HG03175 (cell line): ENCODE results near the gene NUMA1.

Source experiments
- ATAC-seq: cut with Tn5 transposase; IDR thresholded peaks from one replicate; pipeline ENCODE4 v1.9.1; 2021; ENCODE audit warnings: mild to moderate bottlenecking, moderate library complexity; ENCODE audit not compliant: unreplicated experiment

Gene NUMA1

DNA sequence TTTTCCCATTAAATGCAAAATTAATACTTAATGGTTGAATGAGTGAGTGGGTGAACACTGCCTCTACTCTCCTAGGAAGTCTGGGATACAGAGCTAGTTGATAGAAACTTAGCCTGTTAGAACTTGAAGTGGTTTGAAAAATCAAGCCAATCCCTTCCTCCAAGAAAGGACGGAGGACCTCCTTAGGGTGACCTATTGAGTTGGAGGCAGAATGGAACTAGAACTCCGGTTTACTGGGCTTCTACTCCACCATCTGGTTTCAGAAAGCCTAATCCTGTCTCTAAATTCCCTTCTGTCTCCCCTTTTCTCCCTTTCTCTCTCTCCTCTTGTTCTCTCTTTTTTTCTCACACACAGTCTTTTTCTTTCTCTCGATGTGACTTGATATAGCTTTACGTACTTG lies 101.2 kb downstream of the NUMA1 start:
- ATAC-seq, result no peak

DNA sequence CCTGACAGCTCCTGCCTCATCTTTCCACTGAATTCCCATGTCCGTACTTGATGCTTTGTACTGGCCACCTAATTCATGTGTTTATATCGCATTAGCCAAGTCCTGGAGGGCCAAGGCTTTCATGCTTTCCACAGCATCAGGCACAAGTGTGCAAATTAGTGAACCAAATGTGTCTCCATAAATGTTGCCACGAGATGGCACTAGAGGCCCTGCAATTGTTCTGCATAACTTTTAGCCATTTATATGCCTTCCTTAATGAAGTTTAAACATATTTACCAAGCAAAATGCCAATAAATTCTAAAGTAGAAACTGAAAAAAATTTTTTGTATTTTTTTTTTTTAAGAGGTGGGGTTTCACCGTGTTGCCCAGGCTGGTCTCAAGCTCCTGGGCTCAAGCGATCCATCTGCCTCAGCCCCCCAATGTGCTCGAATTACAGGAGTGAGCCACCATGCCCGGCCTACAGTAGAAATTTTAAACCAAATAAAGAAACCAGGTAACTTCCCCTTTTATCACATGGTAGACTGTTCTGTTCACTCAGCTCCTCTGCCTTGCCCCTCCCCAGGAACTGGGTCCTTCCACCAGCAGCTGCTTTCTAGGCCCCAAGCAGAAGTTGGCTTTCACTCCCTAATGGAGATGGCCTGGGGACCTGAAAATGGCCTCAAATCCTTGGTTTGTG lies 102.5 kb downstream of the NUMA1 start:
- peak; percentile 55 for ATAC-seq

DNA sequence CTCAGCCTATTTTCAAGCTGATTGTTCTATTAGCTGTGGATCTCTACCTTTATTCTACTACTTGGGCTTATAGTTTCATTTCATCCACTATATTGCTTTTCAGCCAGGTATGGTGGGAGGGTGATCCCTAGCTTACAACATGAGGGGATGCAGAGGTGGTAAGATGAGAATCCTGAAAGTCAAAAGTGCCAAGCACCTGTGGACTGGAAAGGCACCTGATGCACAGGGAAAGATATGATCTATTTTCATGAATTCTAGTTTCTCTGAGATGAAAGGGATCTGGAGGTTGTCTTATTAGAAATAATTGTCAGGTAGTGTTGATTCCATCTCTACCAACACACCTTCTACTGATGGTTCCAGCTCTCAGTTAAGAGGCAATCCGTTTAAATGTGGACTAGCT lies 103.3 kb downstream of the NUMA1 start:
- no peak for ATAC-seq

DNA sequence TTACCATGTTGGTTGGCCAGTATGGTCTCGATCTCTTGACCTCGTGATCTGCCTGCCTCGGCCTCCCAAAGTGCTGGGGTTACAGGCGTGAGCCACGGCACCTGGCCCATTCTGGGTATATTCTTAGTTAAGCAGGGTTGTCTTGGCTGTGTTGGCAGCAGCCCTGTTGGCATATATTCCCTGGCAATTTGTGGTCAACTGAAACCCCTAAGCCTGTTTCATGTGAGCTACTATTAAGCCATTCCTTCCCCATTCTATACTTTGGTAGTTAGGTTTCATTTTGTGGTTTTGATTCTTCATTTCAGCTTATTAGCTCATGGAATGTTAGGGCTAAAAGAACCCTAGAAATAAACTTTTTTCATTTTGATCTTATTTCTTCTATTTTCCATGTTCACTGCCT lies 103.8 kb downstream of the NUMA1 start:
- ATAC-seq, result no peak

DNA sequence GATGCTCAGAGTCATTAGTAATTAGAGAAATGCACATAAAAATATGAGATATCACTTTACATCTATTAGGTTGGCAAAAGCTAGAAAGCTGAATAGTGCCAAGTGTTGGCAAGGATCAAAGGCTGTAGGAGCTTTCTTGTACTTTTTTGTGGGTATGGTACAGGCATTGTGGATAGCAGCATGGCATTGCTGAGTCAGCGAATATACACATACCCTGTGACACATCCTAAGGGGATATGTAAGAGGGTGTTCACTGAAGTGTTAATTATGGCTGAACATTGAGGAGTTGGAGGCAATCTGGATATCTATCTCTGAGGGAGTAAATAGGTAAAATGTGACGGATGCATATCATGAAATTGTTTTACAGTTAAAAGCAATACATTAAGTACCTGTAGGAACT lies 108.7 kb downstream of the NUMA1 start:
- ATAC-seq, result no peak

DNA sequence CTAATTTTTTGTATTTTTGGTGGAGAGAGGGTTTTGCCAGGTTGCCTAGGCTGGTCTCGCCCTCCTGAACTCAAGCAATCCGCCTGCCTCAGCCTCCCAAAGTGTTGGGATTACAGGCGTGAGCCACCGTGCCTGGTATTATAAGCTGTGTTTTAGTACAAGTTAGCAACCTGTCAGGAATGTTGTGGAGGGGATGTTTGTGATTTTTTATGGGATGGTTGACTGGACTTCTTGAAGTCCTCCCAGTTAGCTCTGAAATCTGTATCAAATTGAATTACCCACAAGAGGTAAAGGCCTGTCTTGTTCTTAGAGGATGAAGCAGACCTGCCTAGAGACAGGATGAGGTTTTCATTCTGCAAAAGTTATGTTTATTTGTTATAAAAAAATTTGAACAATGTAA lies 115.7 kb downstream of the NUMA1 start:
- no peak for ATAC-seq

DNA sequence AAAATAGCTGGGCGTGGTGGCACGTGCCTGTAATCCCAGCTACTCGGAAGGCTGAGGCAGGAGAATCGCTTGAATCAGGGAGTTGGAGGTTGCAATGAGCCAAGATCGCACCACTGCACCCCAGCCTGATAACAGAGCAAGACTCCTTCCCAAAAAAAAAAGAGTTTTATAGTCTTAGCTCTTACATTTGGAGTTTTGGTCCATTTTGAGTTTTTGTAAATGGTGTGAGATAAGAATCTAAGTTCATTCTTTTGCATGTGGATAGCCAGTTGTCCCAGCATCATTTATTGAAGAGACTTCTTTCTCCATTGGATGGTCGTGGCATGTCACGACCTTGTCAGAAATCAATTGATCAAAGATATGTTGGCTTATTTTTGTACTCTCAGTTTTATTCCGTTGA lies 116.9 kb downstream of the NUMA1 start:
- no peak for ATAC-seq

DNA sequence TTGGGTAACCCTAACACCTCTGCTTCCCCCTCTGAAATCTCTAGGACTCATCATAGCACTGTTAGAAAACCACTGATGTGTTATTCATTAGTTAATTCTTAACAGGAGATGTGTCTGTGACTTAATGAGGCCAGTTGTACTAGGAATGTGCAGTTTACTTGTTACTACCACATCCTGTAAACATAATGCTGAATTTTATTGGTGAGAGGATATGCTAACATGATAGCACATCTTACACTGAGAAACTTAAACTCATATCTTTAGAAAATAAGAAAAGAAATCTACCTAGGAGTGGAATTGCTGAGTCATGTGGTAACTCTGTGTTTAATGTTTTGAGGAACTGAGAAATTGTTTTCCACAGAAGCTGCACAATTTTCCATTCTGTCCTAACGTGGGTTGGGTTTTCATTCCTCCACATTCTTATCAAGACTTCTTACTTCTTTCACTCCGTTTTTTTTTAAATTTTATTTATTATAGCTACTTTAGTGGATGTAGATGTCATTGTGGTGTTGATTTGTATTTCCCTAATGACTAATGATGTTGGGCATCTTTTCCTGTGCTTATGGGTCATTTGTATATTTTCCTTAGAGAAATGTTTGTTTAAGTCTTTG lies 117.8 kb downstream of the NUMA1 start:
- peak; percentile 84 for ATAC-seq

DNA sequence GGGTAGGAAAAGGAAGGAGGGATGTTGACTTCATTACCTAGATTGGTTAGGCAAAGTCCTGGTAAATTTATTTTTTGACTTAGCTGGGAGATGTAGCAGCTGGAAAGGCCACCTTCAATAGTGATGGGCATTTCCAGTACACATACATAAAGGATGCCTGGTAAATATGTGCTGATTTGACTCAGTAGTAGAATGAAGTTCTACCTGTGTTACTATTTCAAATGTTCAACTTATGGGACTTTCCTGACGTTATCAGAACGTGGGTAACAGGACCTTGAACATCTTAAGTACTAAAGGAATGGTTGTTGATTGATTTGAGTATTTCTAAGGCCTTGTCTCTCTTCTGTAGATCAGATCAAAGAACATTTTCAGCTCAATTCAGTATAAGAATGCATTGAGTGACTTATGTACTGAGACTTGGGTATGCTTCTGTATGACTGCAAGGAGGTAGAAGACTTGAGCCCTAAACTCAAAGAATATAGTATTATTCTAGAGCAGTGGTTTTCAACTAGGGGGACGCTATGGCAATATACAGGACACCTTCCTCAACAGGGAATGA lies 124.4 kb downstream of the NUMA1 start:
- ATAC-seq, result no peak
